Measurements from ENCODE around the gene SYNGR2. TPM values are rescaled to one million over a fixed set of nuclear protein-coding genes. Genes with fewer than 3 reads are reported as not detected.

The SYNGR2 gene
- total RNA-seq, 1 donor from 2014 or later = 3.2 TPM

GRCh38 chr17:78140169-78141051 lies 28.0 kb upstream of the SYNGR2 start:
- H3K27me3 Mint-ChIP-seq (ENCODE audit: unreplicated experiment) = peaks cover 12% of the 10 kb centered on the region
- no peaks in the 10 kb centered on the region for H3K4me1 Mint-ChIP-seq (ENCODE audit: low read depth, unreplicated experiment)
- DNase-seq = peak; percentile 78
- no peak for TF ChIP-seq CTCF (IDR thresholded peaks at IDR 0.05; ENCODE audit: partially characterized antibody, unreplicated experiment)
- H3K27ac Mint-ChIP-seq (ENCODE audit: unreplicated experiment) = no peak overlapping the region
- no peaks in the 10 kb centered on the region for H3K36me3 Mint-ChIP-seq (ENCODE audit: unreplicated experiment)
- H3K9me3 Mint-ChIP-seq (ENCODE audit: unreplicated experiment) = no peaks in the 10 kb centered on the region
- no peak overlapping the region for H3K4me3 Mint-ChIP-seq (ENCODE audit: unreplicated experiment)

GRCh38 chr17:78141437-78142118 lies 26.8 kb upstream of the SYNGR2 start:
- no peak for TF ChIP-seq CTCF (IDR thresholded peaks at IDR 0.05; ENCODE audit: partially characterized antibody, unreplicated experiment)
- Mint-ChIP-seq H3K27ac (ENCODE audit: unreplicated experiment) (no peak overlapping the region), H3K27me3 (ENCODE audit: unreplicated experiment) (peaks cover 10% of the 10 kb centered on the region), H3K9me3 (ENCODE audit: unreplicated experiment) (no peaks in the 10 kb centered on the region), H3K4me1 (ENCODE audit: low read depth, unreplicated experiment) (no peaks in the 10 kb centered on the region), H3K36me3 (ENCODE audit: unreplicated experiment) (no peaks in the 10 kb centered on the region), H3K4me3 (ENCODE audit: unreplicated experiment) (no peak overlapping the region)
- DNase-seq = no peak

- no peaks in the 10 kb centered on the region for H3K36me3 Mint-ChIP-seq (ENCODE audit: unreplicated experiment)
- H3K27me3 Mint-ChIP-seq (ENCODE audit: unreplicated experiment) = peaks cover 10% of the 10 kb centered on the region
- no peak overlapping the region for H3K4me3 Mint-ChIP-seq (ENCODE audit: unreplicated experiment)
- DNase-seq = no peak
- H3K9me3 Mint-ChIP-seq (ENCODE audit: unreplicated experiment) = no peaks in the 10 kb centered on the region
- no peak overlapping the region for H3K27ac Mint-ChIP-seq (ENCODE audit: unreplicated experiment)
- TF ChIP-seq CTCF (IDR thresholded peaks at IDR 0.05; ENCODE audit: partially characterized antibody, unreplicated experiment) = no peak
- H3K4me1 Mint-ChIP-seq (ENCODE audit: low read depth, unreplicated experiment) = no peaks in the 10 kb centered on the region
Observed at GRCh38 chr17:78142119-78142861, 26.1 kb upstream of the SYNGR2 start.

GRCh38 chr17:78143214-78144146 lies 24.9 kb upstream of the SYNGR2 start:
- H3K27ac Mint-ChIP-seq (ENCODE audit: unreplicated experiment) = no peak overlapping the region

More at GRCh38 chr17:78143214-78144146, 24.9 kb upstream of the SYNGR2 start:
- Mint-ChIP-seq H3K27me3 (ENCODE audit: unreplicated experiment) (peaks cover 10% of the 10 kb centered on the region), H3K4me3 (ENCODE audit: unreplicated experiment) (no peak overlapping the region), H3K9me3 (ENCODE audit: unreplicated experiment) (no peaks in the 10 kb centered on the region), H3K4me1 (ENCODE audit: low read depth, unreplicated experiment) (peaks cover under 1% of the 10 kb centered on the region), H3K36me3 (ENCODE audit: unreplicated experiment) (no peaks in the 10 kb centered on the region)
- TF ChIP-seq CTCF (IDR thresholded peaks at IDR 0.05; ENCODE audit: partially characterized antibody, unreplicated experiment) = no peak
- no peak for DNase-seq

All from glutamatergic neuron (in vitro differentiated cells).